Activated B cell treated with CpG ODN at 0.5 μM for 24 hours (primary cell): ENCODE data around the gene NCAM1. TPM values are rescaled to one million over a fixed set of nuclear protein-coding genes. Genes with fewer than 3 reads are reported as not detected.

Experiments
- ATAC-seq: fragments of 200-7000 bp; cut with Tn5 transposase; one replicate; pipeline ENCODE4 v1.10.0; 2021; ENCODE audit warnings: low read depth, mild to moderate bottlenecking, moderate library complexity
- CTCF ChIA-PET: fragments of 350-600 bp; sonication (Branson Sonifier 250); formaldehyde crosslinking; loops from one replicate; lab custom pipeline; 2021; ENCODE audit warnings: antibody characterized with exemption; lab: Charles Lee
- POLR2A ChIA-PET: fragments of 350-600 bp; sonication (Branson Sonifier 250); formaldehyde crosslinking; loops from one replicate; lab custom pipeline; 2021; ENCODE audit warnings: antibody characterized with exemption; lab: Charles Lee
- DNase-seq: peaks from one replicate; pipeline ENCODE4 v3.0.0; 2022
- H3K27ac Mint-ChIP-seq: one replicate; pipeline ENCODE4 v1.8.0; 2020; ENCODE audit warnings: mixed read lengths
- H3K27me3 Mint-ChIP-seq: one replicate; pipeline ENCODE4 v1.8.0; 2021; ENCODE audit warnings: mixed read lengths
- H3K36me3 Mint-ChIP-seq: one replicate; pipeline ENCODE4 v1.8.0; 2021; ENCODE audit warnings: low read depth, mixed read lengths
- H3K4me1 Mint-ChIP-seq: one replicate; pipeline ENCODE4 v1.8.0; 2021; ENCODE audit warnings: mixed read lengths
- H3K4me3 Mint-ChIP-seq: one replicate; pipeline ENCODE4 v1.8.0; 2020; ENCODE audit warnings: mild to moderate bottlenecking, mixed read lengths
- H3K9me3 Mint-ChIP-seq: one replicate; pipeline ENCODE4 v1.8.0; 2020; ENCODE audit warnings: mixed read lengths
- CTCF ChIP-seq: fragments of 200-600 bp; IDR thresholded peaks from one replicate; pipeline ENCODE4 v1.8.0; 2022; ENCODE audit warnings: antibody characterized with exemption, mild to moderate bottlenecking
- intact Hi-C: fragments of 100-400 bp; cut with micrococcal nuclease; formaldehyde crosslinking; loops from one replicate; pipeline ENCODE4 v1.15.1; 2024
- total RNA-seq: library from RNA; stranded (reverse); gene quantifications from 2 replicates; pipeline ENCODE4 v1.2.3, GENCODE V29; 2022

The NCAM1 gene
- total RNA-seq, 1 donor from 2014 or later, result not detected

GRCh38 chr11:113082341-113082955 lies 121.2 kb downstream of the NCAM1 start:
- CTCF ChIA-PET, result no interaction called here
- Mint-ChIP-seq H3K4me3 (no peak overlapping the region), H3K36me3 (no peaks in the 10 kb centered on the region), H3K9me3 (no peaks in the 10 kb centered on the region), H3K27me3 (no peaks in the 10 kb centered on the region), H3K4me1 (no peaks in the 10 kb centered on the region), H3K27ac (no peak overlapping the region)
- POLR2A ChIA-PET, result no interaction called here
- no peak for DNase-seq
- intact Hi-C loops, result no loop called here
- no peak for TF ChIP-seq CTCF
- no peak for ATAC-seq

- DNase-seq (no peak), ATAC-seq (no peak)
- TF ChIP-seq CTCF, result no peak
- Mint-ChIP-seq H3K36me3 (no peaks in the 10 kb centered on the region), H3K4me1 (no peaks in the 10 kb centered on the region), H3K4me3 (no peak overlapping the region), H3K9me3 (no peaks in the 10 kb centered on the region), H3K27me3 (no peaks in the 10 kb centered on the region), H3K27ac (no peak overlapping the region)
- intact Hi-C loops, result no loop called here
- POLR2A ChIA-PET, result no interaction called here
- CTCF ChIA-PET, result no interaction called here
These were observed 122.4 kb downstream of the NCAM1 start for GRCh38 chr11:113083571-113083970.

GRCh38 chr11:113084297-113084696 lies 123.1 kb downstream of the NCAM1 start:
- no peaks in the 10 kb centered on the region for H3K27me3 Mint-ChIP-seq
- H3K4me3 Mint-ChIP-seq, result no peak overlapping the region
- H3K9me3 Mint-ChIP-seq, result no peaks in the 10 kb centered on the region
- intact Hi-C loops, result no loop called here
- no peak for TF ChIP-seq CTCF
- ATAC-seq (no peak), DNase-seq (no peak)
- H3K27ac Mint-ChIP-seq, result no peak overlapping the region
- no peaks in the 10 kb centered on the region for H3K4me1 Mint-ChIP-seq
- H3K36me3 Mint-ChIP-seq, result no peaks in the 10 kb centered on the region
- ChIA-PET POLR2A (no interaction called here), CTCF (no interaction called here)

GRCh38 chr11:113085446-113085845 lies 124.2 kb downstream of the NCAM1 start:
- no peaks in the 10 kb centered on the region for H3K36me3 Mint-ChIP-seq
- no peaks in the 10 kb centered on the region for H3K4me1 Mint-ChIP-seq
- ChIA-PET CTCF (no interaction called here), POLR2A (no interaction called here)
- DNase-seq, result no peak
- no peaks in the 10 kb centered on the region for H3K27me3 Mint-ChIP-seq
- H3K4me3 Mint-ChIP-seq, result no peak overlapping the region
- ATAC-seq, result no peak
- intact Hi-C loops, result no loop called here
- no peaks in the 10 kb centered on the region for H3K9me3 Mint-ChIP-seq
- H3K27ac Mint-ChIP-seq, result no peak overlapping the region
- TF ChIP-seq CTCF, result no peak

- ATAC-seq (no peak), DNase-seq (no peak)
- H3K27me3 Mint-ChIP-seq, result no peaks in the 10 kb centered on the region
- H3K4me3 Mint-ChIP-seq, result no peak overlapping the region
- no peaks in the 10 kb centered on the region for H3K36me3 Mint-ChIP-seq
- TF ChIP-seq CTCF, result no peak
- no peak overlapping the region for H3K27ac Mint-ChIP-seq
- H3K9me3 Mint-ChIP-seq, result no peaks in the 10 kb centered on the region
- ChIA-PET POLR2A (no interaction called here), CTCF (no interaction called here)
- H3K4me1 Mint-ChIP-seq, result no peaks in the 10 kb centered on the region
- intact Hi-C loops, result no loop called here
These were observed 126.5 kb downstream of the NCAM1 start for GRCh38 chr11:113087706-113088105.
